Activated naive CD4-positive, alpha-beta T cell (primary cell): Measurements from ENCODE around the gene PTPRN2.
A peak's percentile ranks its signal among the peaks of the same experiment; 100 is the strongest.

Source experiments
- DNase-seq, 4 experiments: peaks; one replicate each; lab custom pipeline; 2025; lab: John Stamatoyannopoulos, UW

The PTPRN2 gene

DNA sequence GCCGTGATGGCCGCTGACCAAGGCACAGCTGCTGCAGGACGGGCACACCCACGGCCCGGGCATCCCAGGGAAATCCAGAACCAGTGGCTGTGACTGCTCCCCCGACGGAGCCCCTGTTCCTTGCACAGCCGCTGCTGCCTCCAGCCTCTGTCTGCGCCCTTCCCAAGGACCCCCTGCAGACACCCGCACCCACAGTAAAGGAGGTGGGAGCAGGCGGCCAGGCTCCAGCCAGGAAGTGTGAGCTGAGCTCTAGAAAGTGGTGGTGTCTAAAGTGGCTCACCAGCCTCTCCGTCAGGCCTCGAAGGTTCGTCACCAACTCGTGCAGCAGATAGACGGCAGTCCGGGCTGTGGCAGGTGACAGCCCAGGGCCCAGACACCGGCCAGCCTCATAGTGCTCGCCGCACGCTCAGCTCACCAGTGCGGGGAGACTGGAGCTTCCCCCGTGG is 944.1 kb downstream of the PTPRN2 start:
- no peak for DNase-seq

DNA sequence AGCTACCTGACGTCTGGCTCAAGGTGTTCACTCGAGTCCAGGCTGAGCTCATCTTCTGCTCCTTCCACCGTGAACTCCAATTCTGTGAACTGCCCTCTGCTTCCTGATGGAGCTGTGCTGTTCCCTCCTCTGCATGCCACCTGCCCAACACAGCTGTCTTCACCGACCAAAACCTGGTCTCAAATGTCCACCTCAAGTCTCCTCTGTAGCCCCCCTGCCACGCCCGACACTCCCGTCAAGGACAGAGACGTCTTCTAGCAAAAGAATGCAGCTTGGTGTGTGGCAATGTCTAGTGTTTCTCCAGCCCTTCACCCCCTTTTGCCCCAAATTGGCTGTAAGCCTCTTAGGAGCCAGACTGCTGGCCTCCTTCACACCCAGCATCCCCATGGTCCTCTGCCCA is 945.8 kb downstream of the PTPRN2 start:
- no peak for DNase-seq

DNA sequence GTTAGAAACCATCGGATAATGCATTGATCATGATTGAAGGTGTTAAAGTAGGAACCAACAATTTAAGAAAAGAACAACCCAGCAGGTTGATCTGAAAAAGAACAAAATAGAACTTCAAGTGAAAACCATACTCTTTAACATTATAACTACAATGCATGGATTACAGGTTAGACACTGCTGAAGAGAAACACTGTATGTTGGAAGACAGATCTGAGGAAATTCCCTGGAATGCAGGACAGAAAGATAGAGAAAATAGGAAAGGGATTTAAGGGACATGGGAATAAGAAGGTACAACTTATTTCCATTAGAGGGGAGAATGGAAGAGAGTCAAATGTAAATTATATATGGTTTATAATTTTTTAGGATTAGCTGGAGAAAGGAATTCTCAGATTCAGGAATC is 947.5 kb downstream of the PTPRN2 start:
- no peak for DNase-seq

DNA sequence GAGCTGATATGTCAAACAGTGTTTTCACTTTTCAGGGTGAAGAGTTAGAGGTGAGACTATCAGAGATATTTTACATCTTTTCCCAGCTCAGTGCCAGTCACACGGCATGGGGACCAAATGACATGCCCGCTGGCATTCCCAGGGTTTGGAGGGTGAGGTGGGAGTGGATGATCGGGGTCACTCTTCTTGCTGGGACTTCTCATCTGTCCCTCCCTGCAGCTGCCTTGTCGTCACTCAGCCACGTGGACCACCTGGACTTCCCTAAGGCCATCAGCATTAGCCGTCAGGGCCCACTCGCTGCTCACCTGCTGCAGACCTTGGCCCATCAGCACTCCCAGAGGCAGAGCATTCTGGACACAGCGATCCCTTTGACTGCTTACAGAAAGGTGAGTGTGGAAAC is 949.1 kb downstream of the PTPRN2 start:
- no peak for DNase-seq

DNA sequence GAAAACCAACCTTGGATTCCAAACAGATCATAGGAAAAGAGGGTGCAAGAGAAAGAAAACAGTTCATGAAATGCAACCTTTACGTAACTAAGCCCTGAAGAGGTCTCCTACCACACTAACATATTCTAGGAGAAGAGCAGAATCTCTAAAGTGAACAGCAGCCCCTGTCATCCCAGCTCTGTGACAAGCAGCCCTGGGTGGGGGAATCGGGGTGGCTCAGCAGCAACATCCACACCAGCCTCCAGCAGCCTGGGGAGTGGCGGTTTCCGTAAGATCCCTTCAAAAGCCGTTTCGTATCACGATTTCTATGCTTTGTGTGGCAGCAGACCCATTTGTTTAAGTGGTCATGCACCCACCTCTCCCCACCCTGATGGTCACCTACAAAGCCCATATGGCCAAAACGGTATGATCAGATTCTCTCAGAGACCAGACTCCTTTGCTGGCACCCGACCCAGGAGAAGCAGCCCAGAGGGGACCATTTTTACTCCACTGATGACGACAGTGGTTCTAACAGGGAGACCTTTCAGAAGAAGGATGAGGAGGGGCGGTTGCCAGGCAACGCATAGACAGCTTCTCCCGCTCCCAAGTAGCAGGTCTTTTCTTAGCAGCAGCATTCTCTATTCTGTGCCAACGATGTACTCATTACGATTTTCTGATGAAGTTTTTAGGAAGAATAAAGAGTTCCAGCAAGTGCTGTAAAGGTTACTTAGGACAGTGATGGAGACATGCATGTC is 950.2 kb downstream of the PTPRN2 start:
- no peak for DNase-seq

DNA sequence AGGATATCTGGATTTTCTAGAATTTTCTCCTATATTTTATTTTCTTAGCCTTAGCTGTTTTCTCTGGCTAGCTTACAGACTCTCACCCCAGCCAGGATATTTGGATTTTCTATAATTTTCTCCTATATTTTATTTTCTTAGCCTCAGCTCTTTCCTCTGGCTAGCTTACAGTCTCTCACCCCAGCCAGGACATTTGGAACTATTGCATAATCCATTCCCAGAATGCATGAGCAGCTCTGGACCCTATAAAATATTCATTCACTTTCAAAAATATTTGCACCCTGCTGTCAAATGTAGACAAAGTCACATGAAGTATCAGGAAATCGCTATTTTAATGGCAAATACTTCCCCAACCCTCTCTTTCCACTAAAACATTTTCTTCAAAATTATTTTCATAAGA is 952.0 kb downstream of the PTPRN2 start:
- no peak for DNase-seq

DNA sequence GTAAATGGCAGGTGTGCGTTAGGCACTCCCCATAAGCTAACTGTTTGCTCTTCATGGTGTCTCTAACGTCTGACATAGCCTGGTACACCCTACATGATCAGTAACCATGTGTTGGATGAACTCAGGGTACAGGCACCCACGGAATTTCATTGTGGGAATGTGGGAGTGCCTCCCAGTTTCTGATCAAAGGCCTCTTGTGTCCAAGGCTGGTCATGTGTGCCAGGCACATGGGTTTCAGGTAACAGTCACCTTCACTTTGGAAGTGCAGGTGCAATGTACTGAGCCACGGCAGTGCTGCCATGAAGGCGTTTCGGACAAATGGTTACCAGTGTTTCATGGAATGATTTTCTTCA is 952.5 kb downstream of the PTPRN2 start:
- no peak for DNase-seq

DNA sequence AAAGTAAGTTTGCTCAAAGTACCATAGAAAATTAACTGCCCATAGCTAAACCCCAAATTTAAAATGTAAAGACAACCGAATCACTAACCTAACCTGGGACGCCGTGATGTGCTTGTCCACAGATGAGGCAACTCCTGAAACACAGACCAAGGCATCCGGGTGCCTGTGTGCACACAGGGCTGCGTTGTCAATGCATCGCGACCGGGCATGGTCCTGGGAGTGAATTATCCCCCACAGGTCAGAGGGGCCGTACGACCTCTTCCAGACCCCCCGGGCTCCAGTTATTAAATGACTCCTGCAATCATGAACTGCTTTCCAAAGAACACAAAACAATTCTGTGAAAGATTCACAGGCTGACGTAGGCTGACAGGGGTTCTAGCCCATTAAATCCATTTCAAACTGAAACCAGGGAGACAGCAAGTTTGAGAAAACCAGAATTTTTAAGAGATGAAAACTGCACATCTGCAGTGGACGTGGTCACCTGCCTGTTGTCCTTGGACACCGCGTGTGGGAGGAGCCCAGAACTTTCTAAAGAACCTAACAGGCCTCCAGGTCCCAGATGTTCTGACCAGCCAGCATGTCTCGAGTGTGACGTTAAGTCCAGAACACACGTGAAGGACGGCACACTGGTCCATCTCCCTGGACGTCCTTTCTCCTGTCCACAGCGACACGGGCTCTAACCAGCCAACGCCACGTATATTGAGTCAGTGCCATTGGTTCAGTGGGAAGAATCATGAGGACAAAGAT is 953.0 kb downstream of the PTPRN2 start:
- no peak for DNase-seq

DNA sequence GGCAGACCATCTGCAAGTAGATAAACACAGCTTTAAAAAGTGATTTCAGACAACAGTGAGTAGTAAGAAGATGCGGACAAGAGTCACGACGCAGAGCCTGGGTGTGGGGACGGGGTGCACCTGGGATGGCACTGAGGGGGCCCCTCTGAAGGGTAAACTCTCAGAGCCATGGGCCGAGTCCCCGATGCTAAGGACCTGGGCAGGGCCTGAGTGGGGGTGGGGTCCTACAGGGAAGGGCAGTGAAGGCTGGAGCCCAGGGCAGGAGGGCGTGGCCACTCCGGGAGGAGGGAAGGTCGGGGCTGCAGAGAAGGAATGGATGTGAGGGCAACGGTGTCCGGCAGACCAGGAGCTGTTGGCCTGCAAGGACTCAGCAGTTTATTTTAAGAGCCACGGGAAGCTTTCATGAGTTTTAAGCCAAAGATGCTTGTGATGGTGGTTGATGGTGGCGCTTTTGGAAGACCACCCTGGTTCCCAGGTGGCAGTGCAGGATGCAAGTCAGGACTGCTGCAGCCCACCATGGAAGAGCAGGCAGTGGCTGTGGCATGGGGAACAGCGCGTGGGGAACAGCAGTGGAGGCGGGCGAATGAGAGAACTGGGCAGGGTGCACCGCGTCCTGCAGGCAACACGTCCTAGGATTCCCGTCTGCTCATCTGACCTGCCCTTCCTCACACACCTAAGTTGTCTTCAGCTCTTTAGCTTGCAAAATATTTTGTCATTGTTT is 954.0 kb downstream of the PTPRN2 start:
- no peak for DNase-seq

DNA sequence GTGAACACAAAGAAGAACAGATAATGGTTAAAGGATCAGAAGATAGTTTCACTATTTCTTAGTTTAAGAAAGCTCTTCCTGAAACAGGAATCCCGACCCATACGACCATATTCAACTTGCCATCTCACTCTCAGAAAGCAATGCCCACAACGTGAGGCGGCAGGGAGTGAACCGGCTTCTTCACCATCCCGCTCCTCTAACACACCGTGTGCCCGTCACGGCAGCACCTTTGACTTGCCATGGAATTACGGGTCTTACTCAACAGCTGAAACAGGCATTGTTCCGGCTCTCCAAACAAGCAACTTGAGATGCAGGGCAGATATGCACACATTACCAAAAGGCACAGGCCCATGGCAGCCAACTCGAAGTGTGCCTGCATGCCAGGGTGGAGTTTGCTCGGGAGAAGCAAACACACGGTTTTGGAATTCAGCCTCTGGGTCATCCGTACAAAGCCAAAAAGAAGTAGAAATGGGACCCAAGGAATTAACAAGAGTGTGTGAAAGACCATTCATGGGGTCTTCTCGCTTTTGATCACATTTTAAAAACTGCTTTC is 957.2 kb downstream of the PTPRN2 start:
- DNase-seq, result no peak

DNA sequence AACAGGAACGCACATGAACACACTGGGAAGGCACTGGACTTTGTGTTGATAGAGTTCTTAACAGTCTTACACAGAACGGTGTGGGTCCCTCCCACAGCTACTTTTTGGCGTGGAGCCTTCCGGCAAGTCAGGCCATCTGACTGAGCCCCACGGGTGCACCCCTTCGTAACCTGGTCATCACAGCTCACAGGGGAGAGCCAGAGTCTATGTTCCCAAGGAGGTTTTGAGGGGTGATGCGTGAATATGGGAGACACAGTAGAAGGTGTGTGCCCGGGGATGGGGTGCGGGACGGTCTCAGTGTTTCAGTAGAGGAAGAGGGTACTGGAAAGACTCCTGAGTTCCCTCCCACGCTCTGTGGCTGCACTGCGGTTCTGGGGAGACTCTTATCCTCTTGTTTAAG is 959.2 kb downstream of the PTPRN2 start:
- DNase-seq, result no peak

DNA sequence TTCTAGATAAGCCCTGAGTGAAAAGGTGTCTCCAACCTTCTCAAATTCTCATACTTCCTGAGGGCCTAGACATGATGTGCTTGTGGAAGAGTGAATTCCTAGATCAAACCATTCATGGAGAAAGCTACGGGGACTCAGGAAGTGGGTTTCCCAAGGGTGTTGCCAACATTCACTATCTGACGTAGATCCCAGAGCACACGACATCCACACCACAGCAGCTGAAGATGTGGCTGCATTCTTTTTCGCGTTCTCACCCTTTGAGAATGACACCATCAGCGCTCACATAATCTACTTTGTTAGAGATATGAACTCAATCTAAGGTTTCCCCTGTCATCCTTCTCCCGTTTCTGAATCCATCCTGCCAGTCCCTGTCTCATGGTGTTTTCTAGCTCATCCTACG is 960.0 kb downstream of the PTPRN2 start:
- no peak for DNase-seq

DNA sequence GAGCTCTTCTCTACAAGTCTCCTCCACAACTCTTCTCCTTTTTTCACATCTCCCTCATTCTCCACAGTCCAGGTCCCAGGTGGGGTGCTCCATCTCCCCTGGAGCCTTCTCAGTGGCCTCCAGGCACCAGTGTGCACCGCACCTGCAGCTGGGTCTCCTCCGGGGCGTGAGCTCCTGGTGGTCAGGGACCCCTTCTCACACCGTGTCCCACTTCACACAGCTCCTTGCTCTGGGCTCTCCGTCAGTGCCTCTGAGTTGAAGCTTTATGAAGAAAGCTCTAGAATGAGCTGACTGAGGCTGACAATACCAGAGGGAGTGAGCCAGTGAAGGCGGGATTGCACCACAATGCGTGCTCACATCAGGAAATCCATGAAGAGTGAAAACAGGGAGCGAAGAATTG is 960.6 kb downstream of the PTPRN2 start:
- DNase-seq, result no peak

DNA sequence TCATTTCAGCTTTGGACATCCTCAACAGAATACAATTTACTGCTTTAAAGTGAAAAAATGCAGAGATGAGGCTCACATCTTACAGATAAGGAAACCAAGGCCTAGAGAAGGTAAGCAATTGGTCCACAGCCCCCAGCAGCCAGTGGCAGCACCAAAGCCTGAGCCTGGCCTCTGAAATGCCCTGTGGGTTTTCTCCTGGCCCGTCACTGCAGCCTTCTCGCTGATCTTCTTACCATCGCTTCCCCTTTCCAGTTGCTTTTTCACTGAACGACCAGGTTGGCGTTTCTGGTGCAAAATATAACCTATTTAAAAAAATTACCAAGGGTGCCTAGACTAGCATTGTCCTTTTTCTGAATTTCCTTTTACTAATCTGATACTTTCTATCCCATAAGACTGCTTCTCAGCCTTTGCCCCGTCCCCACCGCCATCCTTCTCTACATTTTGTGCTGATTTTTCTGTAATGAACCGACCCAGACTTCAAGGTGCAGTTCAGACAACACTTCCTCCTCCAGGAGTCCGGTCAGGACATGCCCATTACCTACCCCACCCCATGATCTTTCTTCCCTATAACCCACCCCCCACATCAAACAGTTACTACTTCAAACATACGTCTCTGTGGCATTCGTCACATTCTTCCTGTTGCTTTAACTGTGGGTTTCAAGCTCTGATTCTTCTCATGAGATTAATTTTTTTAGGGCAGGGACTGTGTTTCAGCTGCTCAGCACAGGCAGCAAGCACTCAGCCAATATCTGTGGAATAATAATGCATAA is 961.5 kb downstream of the PTPRN2 start:
- DNase-seq, result no peak

DNA sequence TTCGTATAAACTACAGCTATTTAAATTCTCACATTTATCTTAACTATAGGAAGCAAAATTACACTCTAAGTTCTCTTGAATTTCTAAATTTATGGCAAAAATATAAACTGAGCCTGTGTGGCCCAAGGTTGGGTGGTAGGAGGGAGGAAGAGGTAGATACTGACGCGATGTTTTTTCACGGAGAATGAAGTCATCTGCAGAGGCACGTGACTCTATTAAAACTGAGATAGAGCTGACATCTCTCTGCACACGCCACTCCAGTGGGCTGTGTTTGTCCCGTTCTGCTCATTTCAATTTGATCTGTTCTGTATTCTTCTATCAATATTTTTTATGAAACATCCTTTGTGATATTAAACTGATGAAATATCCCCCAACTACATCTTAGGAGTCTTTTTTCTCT is 964.1 kb downstream of the PTPRN2 start:
- no peak for DNase-seq

DNA sequence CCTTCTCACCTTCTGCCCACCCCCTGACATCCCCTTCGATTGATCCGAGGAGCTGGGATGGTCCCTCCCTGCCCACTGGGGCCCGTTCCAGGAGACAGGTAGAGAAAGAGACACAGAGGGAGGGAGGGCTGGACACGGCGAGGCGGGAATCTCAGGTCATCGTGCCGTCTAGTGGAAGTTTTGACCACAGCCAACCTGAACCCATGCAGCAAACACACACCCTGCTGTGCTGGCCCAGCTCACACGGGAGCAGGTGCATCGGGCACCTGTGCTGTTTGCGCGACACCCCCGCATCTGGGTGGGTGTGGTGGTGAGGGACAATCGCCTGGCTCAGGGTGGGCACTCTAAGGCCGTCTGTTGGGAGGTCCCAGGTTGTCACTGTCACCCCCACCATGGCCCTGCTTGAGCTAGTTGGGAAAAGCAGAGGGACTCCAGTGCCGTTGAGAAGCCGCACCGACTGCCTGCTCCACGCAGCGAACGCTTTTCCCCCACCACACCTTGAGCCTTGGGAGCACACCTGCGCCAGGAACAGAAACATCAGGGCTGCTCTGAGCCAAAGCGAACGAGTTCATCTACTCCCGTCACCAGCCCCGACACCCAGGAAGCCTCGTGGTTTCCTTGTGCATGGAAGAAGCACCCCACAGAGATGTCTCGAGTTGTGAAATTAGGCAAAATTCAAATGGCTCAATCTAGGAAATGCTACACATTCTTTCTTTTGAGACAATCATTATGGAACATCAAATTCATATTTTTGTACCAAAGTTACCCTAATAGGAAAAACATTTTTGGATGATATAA is 965.0 kb downstream of the PTPRN2 start:
- no peak for DNase-seq

DNA sequence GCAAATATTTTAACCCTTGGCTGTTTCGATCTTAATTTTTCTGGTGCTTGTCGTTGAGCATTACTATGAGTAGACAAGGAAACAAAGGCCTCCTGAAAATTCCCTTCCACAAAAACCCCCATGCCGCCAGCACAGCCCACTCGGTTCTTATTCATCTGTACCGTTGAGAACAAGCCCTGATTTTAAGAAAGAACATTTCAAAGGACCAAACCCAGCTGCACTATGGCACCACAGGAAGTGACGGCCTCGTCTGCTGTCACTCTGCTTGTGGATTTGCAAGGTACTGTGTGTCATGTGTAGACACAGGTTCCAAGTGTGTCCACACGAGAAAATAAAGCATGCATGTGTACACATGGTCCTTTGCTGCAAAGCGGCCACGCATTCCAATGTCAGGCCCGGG is 965.6 kb downstream of the PTPRN2 start:
- DNase-seq, result peak in 2 of 4 experiments; percentile 17 to 47

DNA sequence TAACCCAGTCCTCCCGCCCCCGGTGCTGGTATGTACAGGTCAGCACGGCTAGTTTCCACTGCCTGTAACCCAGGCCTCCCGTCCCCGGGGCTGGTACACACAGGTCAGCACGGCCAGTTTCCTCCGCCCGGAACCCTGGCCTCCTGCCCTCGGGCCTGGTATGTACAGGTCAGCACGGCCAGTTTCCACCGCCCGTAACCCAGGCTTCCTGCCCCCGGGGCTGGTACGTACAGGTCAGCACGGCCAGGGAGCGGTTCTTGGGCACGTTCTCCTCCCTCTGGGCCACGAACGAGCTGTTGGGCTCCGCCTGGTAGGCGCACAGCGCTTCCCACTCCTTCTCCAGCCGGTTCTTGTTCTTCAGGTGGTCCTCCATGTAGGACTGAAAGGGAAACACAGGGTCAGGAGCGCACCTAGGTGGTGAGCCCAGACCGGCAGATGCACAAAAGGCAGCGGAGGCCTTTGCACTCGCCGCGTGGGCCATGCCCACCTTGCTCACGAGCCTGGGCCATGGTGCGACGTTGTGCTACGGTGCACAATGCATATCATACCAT is 966.4 kb downstream of the PTPRN2 start:
- DNase-seq, result no peak

DNA sequence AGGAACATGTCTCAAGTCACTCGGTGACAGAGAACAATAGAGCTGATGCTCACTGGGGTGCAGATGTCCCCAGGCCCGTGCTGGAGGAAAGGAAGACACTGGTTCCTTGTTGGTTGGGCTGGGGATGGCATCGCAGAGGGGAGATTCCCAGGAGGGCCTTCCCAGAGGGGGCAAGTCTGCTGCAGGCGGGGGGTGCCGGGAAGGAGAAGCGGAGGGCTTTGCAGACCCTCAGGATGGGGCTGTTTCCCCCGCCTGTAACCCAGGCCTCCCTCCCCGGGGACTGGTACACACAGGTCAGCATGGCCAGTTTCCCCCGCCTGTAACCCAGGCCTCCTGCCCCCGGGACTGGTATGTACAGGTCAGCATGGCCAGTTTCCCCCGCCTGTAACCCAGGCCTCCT is 967.0 kb downstream of the PTPRN2 start:
- DNase-seq, result no peak

DNA sequence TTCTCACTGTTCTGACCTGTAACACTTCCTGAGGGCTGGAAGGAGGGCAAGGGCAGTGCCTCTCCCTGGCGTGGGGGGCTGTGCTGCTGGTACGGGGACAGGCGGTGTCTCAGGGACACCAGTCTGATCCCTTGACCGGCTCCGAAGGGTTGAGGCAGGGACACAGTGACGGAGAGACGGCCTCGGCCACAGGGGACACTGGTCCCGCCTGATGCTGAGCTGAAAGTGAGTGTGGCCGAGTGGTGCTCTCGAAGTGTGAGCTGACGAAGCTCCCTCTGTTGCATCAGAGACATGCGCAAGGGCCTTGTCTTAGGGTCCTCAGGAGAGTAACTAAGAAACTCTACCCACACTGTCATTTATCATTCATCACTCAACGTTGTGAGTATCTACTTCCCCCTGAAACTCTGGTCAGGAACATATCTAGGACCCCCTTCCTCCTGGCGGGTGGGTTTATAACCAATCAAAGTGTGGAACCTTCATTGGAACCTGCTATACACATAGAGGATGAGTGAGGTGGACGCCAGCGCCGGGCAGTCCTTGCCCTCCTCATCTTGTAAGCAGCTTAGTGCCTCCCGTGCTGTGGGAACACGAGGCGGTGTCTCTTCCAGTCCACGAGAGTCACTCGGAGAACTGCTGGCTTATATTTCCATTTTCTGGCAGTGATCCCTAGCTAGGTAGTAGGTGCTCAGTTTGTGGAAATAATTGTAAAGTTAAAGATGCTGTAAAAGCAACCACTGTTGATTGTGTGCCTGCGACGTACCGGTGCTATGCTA is 967.7 kb downstream of the PTPRN2 start:
- no peak for DNase-seq
